SK-N-SH treated with all-trans-retinoic acid at 6 μM for 48 hours (cell line): ENCODE results near the gene KMT2D.

Experiments
- ATAC-seq: fragments of 200-7000 bp; cut with Tn5 transposase; 3 replicates; pipeline ENCODE4 v1.9.1; 2020; ENCODE audit warnings: mild to moderate bottlenecking, moderate library complexity
- ARNTL ChIP-seq: fragments of 450-650 bp; formaldehyde crosslinking; IDR thresholded peaks from 2 replicates; pipeline ENCODE4 v1.5.0; 2020; ENCODE audit warnings: low read depth, mild to moderate bottlenecking, moderate library complexity, borderline replicate concordance
- BACH2 ChIP-seq: fragments of 250-450 bp; sonication (Bioruptor Pico); IDR thresholded peaks from 2 replicates; pipeline ENCODE4 v1.9.0; 2021; ENCODE audit warnings: mild to moderate bottlenecking, borderline replicate concordance
- CREB5 ChIP-seq: fragments of 250-450 bp; sonication (Bioruptor Pico); IDR thresholded peaks from 2 replicates; pipeline ENCODE4 v1.5.1; 2020; ENCODE audit warnings: low read depth, mild to moderate bottlenecking, moderate library complexity
- CSDC2 ChIP-seq: fragments of 250-450 bp; sonication (Bioruptor Pico); IDR thresholded peaks from 2 replicates; pipeline ENCODE4 v1.5.0; 2020; ENCODE audit warnings: mild to moderate bottlenecking, moderate library complexity
- CSRNP3 ChIP-seq: fragments of 250-450 bp; sonication (Bioruptor Pico); IDR thresholded peaks from 2 replicates; pipeline ENCODE4 v1.5.1; 2021; ENCODE audit warnings: mild to moderate bottlenecking, moderate library complexity
- ESRRG ChIP-seq: fragments of 250-450 bp; sonication (Bioruptor Pico); IDR thresholded peaks from 2 replicates; pipeline ENCODE4 v1.6.1; 2021; ENCODE audit warnings: mild to moderate bottlenecking
- GLIS3 ChIP-seq: fragments of 250-450 bp; sonication (Bioruptor Pico); IDR thresholded peaks from 2 replicates; pipeline ENCODE4 v1.5.0; 2020; ENCODE audit warnings: mild to moderate bottlenecking, moderate library complexity
- ISL1 ChIP-seq: fragments of 250-450 bp; sonication (Bioruptor Pico); IDR thresholded peaks from 2 replicates; pipeline ENCODE4 v2.1.2; 2022; ENCODE audit warnings: mild to moderate bottlenecking, moderate library complexity
- OSR1 ChIP-seq: fragments of 250-450 bp; sonication (Bioruptor Pico); IDR thresholded peaks from 2 replicates; pipeline ENCODE4 v1.8.0; 2022; ENCODE audit warnings: moderate library complexity, mild to moderate bottlenecking, inconsistent platforms
- PATZ1 ChIP-seq: fragments of 250-450 bp; sonication (Bioruptor Pico); IDR thresholded peaks from 2 replicates; pipeline ENCODE4 v1.8.0; 2020; ENCODE audit warnings: mild to moderate bottlenecking, moderate library complexity, borderline replicate concordance
- PPARA ChIP-seq: fragments of 250-450 bp; sonication (Bioruptor Pico); IDR thresholded peaks from 2 replicates; pipeline ENCODE4 v1.5.0; 2020; ENCODE audit warnings: mild to moderate bottlenecking, borderline replicate concordance
- SNAI2 ChIP-seq: fragments of 250-450 bp; sonication (Bioruptor Pico); IDR thresholded peaks from 2 replicates; pipeline ENCODE4 v1.5.0; 2020; ENCODE audit warnings: mild to moderate bottlenecking, moderate library complexity
- TCF4 ChIP-seq: fragments of 250-450 bp; sonication (Bioruptor Pico); IDR thresholded peaks from 2 replicates; pipeline ENCODE4 v1.8.0; 2021; ENCODE audit warnings: mild to moderate bottlenecking, moderate library complexity, borderline replicate concordance
- TOX ChIP-seq: fragments of 250-450 bp; sonication (Bioruptor Pico); IDR thresholded peaks from 2 replicates; pipeline ENCODE4 v1.8.0; 2021; ENCODE audit warnings: mild to moderate bottlenecking, moderate library complexity, borderline replicate concordance
- ZC3H10 ChIP-seq: fragments of 250-450 bp; sonication (Bioruptor Pico); IDR thresholded peaks from 2 replicates; pipeline ENCODE4 v1.5.1; 2021; ENCODE audit warnings: mild to moderate bottlenecking, moderate library complexity
- ZFP3 ChIP-seq: fragments of 250-450 bp; sonication (Bioruptor Pico); IDR thresholded peaks from 2 replicates; pipeline ENCODE4 v1.5.0; 2020; ENCODE audit warnings: mild to moderate bottlenecking, moderate library complexity
- ZNF565 ChIP-seq: fragments of 450-650 bp; formaldehyde crosslinking; conservative IDR thresholded peaks from 2 replicates; pipeline ENCODE4 v1.5.0; 2020; ENCODE audit warnings: low read depth, mild to moderate bottlenecking, moderate library complexity
- ZNF70 ChIP-seq: fragments of 450-650 bp; formaldehyde crosslinking; IDR thresholded peaks from 2 replicates; pipeline ENCODE4 v1.5.0; 2020; ENCODE audit warnings: mild to moderate bottlenecking, moderate library complexity
- ZNF8 ChIP-seq: fragments of 450-650 bp; formaldehyde crosslinking; IDR thresholded peaks from 2 replicates; pipeline ENCODE4 v1.5.0; 2020; ENCODE audit warnings: mild to moderate bottlenecking, moderate library complexity

Gene KMT2D

GRCh38 chr12:49018261-49019119 is 42.1 kb downstream of the KMT2D start, which contains the start of gene PRKAG1:
Gene PRKAG1 (minus strand): TSS chr12:49018776. CDS start chr12:49018740, 36 bp downstream.
- 0 out of 2 replicates have a peak, but pooled peaks have one; percentile 26 for TF ChIP-seq PATZ1 (CRISPR knock-in tag)
- TF ChIP-seq ZNF565 (CRISPR knock-in tag), result no peak
- 0 out of 2 replicates have a peak, but pooled peaks have one; percentile 69 for TF ChIP-seq ESRRG (CRISPR knock-in tag)
- peak; percentile 87 for ATAC-seq

- ATAC-seq, result peak; percentile 38
- no peak for TF ChIP-seq CSDC2 (CRISPR knock-in tag)
- no peak for TF ChIP-seq ISL1 (CRISPR knock-in tag)
- no peak for TF ChIP-seq CREB5 (CRISPR knock-in tag)
- TF ChIP-seq ZC3H10 (CRISPR knock-in tag), result no peak
Measured at GRCh38 chr12:49017891-49018260, 42.7 kb downstream of the KMT2D start.

- ATAC-seq, result no peak
Measured at GRCh38 chr12:49015196-49015595, 45.4 kb downstream of the KMT2D start.

GRCh38 chr12:49014547-49014946 is 46.0 kb downstream of the KMT2D start:
- no peak for ATAC-seq
- no peak for TF ChIP-seq TOX (CRISPR knock-in tag)
- no peak for TF ChIP-seq ZC3H10 (CRISPR knock-in tag)
- no peak for TF ChIP-seq ISL1 (CRISPR knock-in tag)
- TF ChIP-seq GLIS3 (CRISPR knock-in tag), result no peak
- TF ChIP-seq ARNTL, result no peak
- no peak for TF ChIP-seq ZNF8 (CRISPR knock-in tag)
- TF ChIP-seq ZFP3 (CRISPR knock-in tag), result no peak
- no peak for TF ChIP-seq TCF4
- no peak for TF ChIP-seq PPARA
- TF ChIP-seq CREB5 (CRISPR knock-in tag), result no peak
- no peak for TF ChIP-seq CSDC2 (CRISPR knock-in tag)

More at GRCh38 chr12:49015196-49015595, 45.4 kb downstream of the KMT2D start:
- TF ChIP-seq OSR1 (CRISPR knock-in tag) (no peak), TOX (CRISPR knock-in tag) (no peak), ZNF70 (CRISPR knock-in tag) (no peak), ESRRG (CRISPR knock-in tag) (no peak), ZNF8 (CRISPR knock-in tag) (no peak), CSRNP3 (CRISPR knock-in tag) (no peak), CREB5 (CRISPR knock-in tag) (no peak), CSDC2 (CRISPR knock-in tag) (no peak), PATZ1 (CRISPR knock-in tag) (no peak), PPARA (no peak), ZC3H10 (CRISPR knock-in tag) (no peak), SNAI2 (CRISPR knock-in tag) (no peak), BACH2 (CRISPR knock-in tag) (no peak)
